Neutrophil (primary cell): ENCODE data around the gene HELZ2.

Experiments used
- H3K27ac ChIP-seq: fragments of 200-600 bp; sonication (generic); 2 replicates; pipeline ENCODE4 v1.5.1; 2016; ENCODE audit warnings: mild to moderate bottlenecking, moderate library complexity
- H3K27me3 ChIP-seq: fragments of 200-600 bp; sonication (generic); 2 replicates; pipeline ENCODE4 v1.6.0; 2016; ENCODE audit warnings: mild to moderate bottlenecking
- H3K36me3 ChIP-seq: fragments of 200-600 bp; sonication (generic); 2 replicates; pipeline ENCODE4 v1.5.1; 2017
- H3K4me1 ChIP-seq, 2 experiments: fragments of 200-600 bp in 1 of 2; sonication (generic) in 1 of 2; 1 replicate in 1 of 2; 2 replicates in 1 of 2; pipeline versions ENCODE4 v1.5.1 to v1.6.1; 2013 to 2016; ENCODE audit warnings: low read depth in 1 of 2, low read length in 1 of 2, mild to moderate bottlenecking in 1 of 2, moderate library complexity in 1 of 2; ENCODE audit not compliant: control insufficient read depth in 1 of 2, insufficient read depth in 1 of 2
- H3K4me3 ChIP-seq, 2 experiments: fragments of 200-600 bp in 1 of 2; sonication (generic) in 1 of 2; 1 replicate in 1 of 2; 2 replicates in 1 of 2; pipeline ENCODE4 v1.5.1; 2013 to 2016; ENCODE audit warnings: low read depth in 1 of 2, low read length in 1 of 2, mild to moderate bottlenecking in 1 of 2, moderate library complexity in 1 of 2
- H3K9me3 ChIP-seq: fragments of 200-600 bp; sonication (generic); 2 replicates; pipeline ENCODE4 v1.5.1; 2016
- CTCF ChIP-seq: fragments of 200-600 bp; sonication (generic); IDR thresholded peaks from 2 replicates; pipeline ENCODE4 v1.5.1; 2016; ENCODE audit warnings: antibody characterized with exemption

Gene HELZ2

GRCh38 chr20:63594043-63594561 is 20.1 kb upstream of the HELZ2 start:
- H3K4me1 ChIP-seq = no peaks in the 10 kb centered on the region
- no peak overlapping the region for H3K4me3 ChIP-seq
- H3K9me3 ChIP-seq = no peaks in the 10 kb centered on the region
- H3K27me3 ChIP-seq = no peaks in the 10 kb centered on the region
- TF ChIP-seq CTCF = no peak
- no peak overlapping the region for H3K27ac ChIP-seq
- H3K36me3 ChIP-seq = peaks cover 97% of the 10 kb centered on the region

GRCh38 chr20:63592661-63593060 is 18.6 kb upstream of the HELZ2 start:
- H3K36me3 ChIP-seq = peaks cover 97% of the 10 kb centered on the region
- no peaks in the 10 kb centered on the region for H3K9me3 ChIP-seq
- no peak overlapping the region for H3K4me3 ChIP-seq
- peaks cover under 1 to 3% of the 10 kb centered on the region in 2 experiments for H3K4me1 ChIP-seq
- H3K27me3 ChIP-seq = no peaks in the 10 kb centered on the region
- TF ChIP-seq CTCF = no peak
- no peak overlapping the region for H3K27ac ChIP-seq

- no peaks in the 10 kb centered on the region for H3K9me3 ChIP-seq
- H3K4me1 ChIP-seq = peaks cover 8 to 11% of the 10 kb centered on the region in 2 experiments
- no peak for TF ChIP-seq CTCF
- no peaks in the 10 kb centered on the region for H3K27me3 ChIP-seq
- H3K36me3 ChIP-seq = peaks cover 96% of the 10 kb centered on the region
- H3K27ac ChIP-seq = no peak overlapping the region
- H3K4me3 ChIP-seq = no peak overlapping the region
Measured at GRCh38 chr20:63591786-63592355, 17.8 kb upstream of the HELZ2 start.

GRCh38 chr20:63591147-63591533 is 17.1 kb upstream of the HELZ2 start:
- Histone ChIP-seq H3K4me1 (peaks cover 15 to 18% of the 10 kb centered on the region in 2 experiments), H3K27me3 (no peaks in the 10 kb centered on the region), H3K36me3 (peaks cover 92% of the 10 kb centered on the region), H3K9me3 (no peaks in the 10 kb centered on the region), H3K4me3 (no peak overlapping the region), H3K27ac (no peak overlapping the region)
- TF ChIP-seq CTCF = no peak

- no peaks in the 10 kb centered on the region for H3K27me3 ChIP-seq
- peaks cover 22 to 25% of the 10 kb centered on the region in 2 experiments for H3K4me1 ChIP-seq
- TF ChIP-seq CTCF = no peak
- peaks cover 85% of the 10 kb centered on the region for H3K36me3 ChIP-seq
- no peak overlapping the region for H3K27ac ChIP-seq
- no peaks in the 10 kb centered on the region for H3K9me3 ChIP-seq
- no peak overlapping the region for H3K4me3 ChIP-seq
Measured at GRCh38 chr20:63590218-63591146, 16.4 kb upstream of the HELZ2 start.
